ENCODE data around the gene COQ2. TPM values are rescaled to one million over a fixed set of nuclear protein-coding genes. Genes with fewer than 3 reads are reported as not detected.
"Not testable (repeated sequence)": the region's sequence is repeated elsewhere in the genome, so short reads cannot be mapped to it uniquely, and the experiment has no call there.

COQ2 gene
- total and polyA plus RNA-seq, 2 donors (not counting 1 experiment from before 2014, with no cell fraction given), result 16.7 to 26.4 TPM

DNA sequence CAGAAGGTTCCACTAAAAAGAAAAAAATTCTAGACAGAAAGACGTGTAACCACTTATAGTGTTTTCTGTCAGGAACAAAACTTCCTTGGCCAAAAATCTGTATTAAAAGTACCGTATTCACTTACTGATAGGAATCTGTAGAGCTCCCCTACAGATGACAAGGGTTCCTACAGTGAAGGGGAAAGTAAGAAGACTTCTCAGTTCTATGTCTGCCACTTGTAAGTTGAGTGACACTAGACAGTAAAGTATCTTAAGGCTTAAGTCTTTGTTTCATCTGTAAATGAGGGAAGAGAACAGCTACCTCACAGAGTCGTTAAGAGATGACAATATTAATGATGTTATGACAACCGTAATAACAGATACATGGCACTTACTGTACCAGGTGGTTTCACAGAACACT is 3.3 kb downstream of the COQ2 start:
- no peak for DNase-seq (ENCODE audit: low read depth in 2 of 2)
- peaks cover 3% of the 10 kb centered on the region for H3K4me1 ChIP-seq (ENCODE audit: control insufficient read depth, extremely low read depth, insufficient read depth, low read length)
- H3K79me2 ChIP-seq (ENCODE audit: control insufficient read depth, insufficient read depth, low read length), result peaks cover 7% of the 10 kb centered on the region
- no peaks in the 10 kb centered on the region for H3K36me3 ChIP-seq (ENCODE audit: control insufficient read depth, insufficient read depth, low read length)
- H3K27me3 ChIP-seq (ENCODE audit: control insufficient read depth, insufficient read depth, low read length), result no peaks in the 10 kb centered on the region
- H2AFZ ChIP-seq (ENCODE audit: low read length), result no peak overlapping the region
- no peaks in the 10 kb centered on the region for H3K9me3 ChIP-seq (ENCODE audit: control insufficient read depth, insufficient read depth, low read depth, low read length)
- no peak overlapping the region for H3K9ac ChIP-seq (ENCODE audit: insufficient read depth, low read length)
- H4K20me1 ChIP-seq (ENCODE audit: control insufficient read depth, extremely low read depth, insufficient read depth, low read length), result no peaks in the 10 kb centered on the region
- H3K4me2 ChIP-seq (ENCODE audit: extremely low read depth, insufficient read depth, low read length), result no peak overlapping the region
- no peak overlapping the region for H3K4me3 ChIP-seq (replicated peaks in 1 of 4; ENCODE audit: control extremely low read depth in 1 of 4, insufficient read depth in 1 of 4, low read depth in 3 of 4, low read length in 4 of 4)
- no peak for TF ChIP-seq EZH2 (IDR thresholded peaks at IDR 0.05; ENCODE audit: low read length, missing control alignments)
- TF ChIP-seq CTCF (conservative IDR thresholded peaks at IDR 0.05 in 1 of 2, IDR thresholded peaks at IDR 0.05 in 1 of 2; ENCODE audit: low read depth in 1 of 2, low read length in 2 of 2), result peak in 1 of 2 donors; percentile 21
- H3K27ac ChIP-seq (ENCODE audit: insufficient read depth, low read length), result no peak overlapping the region

DNA sequence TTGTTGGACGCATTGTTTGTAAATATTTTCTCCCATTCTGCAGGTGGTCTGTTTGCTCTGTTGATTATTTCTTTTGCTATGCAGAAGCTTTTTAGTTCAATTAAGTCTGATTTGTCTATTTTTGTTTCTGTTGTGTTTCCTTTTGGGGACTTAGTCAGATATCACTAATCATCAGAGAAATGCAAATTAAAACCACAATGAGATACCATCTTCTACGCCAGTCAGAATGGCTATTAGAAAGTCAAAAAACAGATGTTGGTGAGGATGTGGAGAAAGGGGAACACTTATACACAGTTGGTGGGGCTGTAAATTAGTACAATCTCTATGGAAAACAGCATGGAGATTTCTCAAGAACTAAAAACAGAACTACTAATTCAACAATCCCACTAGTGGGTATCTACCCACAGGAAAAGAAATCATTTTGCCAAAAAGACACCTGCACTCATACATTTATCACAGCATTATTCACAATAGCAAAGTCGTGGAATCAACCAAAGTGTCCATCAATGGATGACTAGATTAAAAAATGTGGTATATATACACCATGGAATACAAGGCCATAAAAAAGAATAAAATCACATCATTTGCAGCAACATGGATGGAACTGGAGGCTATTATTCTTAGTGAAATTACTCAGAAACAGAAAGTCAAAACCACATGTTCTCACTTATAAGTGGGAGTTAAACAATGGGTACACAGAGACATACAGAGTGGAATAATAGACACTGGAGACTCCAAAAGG is 8.1 kb downstream of the COQ2 start:
- H3K9ac ChIP-seq (ENCODE audit: insufficient read depth, low read length), result no peak overlapping the region
- no peak for TF ChIP-seq CTCF (conservative IDR thresholded peaks at IDR 0.05 in 1 of 2, IDR thresholded peaks at IDR 0.05 in 1 of 2; ENCODE audit: low read depth in 1 of 2, low read length in 2 of 2)
- no peak for TF ChIP-seq EZH2 (IDR thresholded peaks at IDR 0.05; ENCODE audit: low read length, missing control alignments)
- no peak overlapping the region for H3K27ac ChIP-seq (ENCODE audit: insufficient read depth, low read length)
- H2AFZ ChIP-seq (ENCODE audit: low read length), result no peak overlapping the region
- no peaks in the 10 kb centered on the region for H3K79me2 ChIP-seq (ENCODE audit: control insufficient read depth, insufficient read depth, low read length)
- DNase-seq (ENCODE audit: low read depth in 2 of 2), result no peak
- no peaks in the 10 kb centered on the region for H3K27me3 ChIP-seq (ENCODE audit: control insufficient read depth, insufficient read depth, low read length)
- H3K36me3 ChIP-seq (ENCODE audit: control insufficient read depth, insufficient read depth, low read length), result no peaks in the 10 kb centered on the region
- H3K4me1 ChIP-seq (ENCODE audit: control insufficient read depth, extremely low read depth, insufficient read depth, low read length), result no peaks in the 10 kb centered on the region
- no peak overlapping the region for H3K4me2 ChIP-seq (ENCODE audit: extremely low read depth, insufficient read depth, low read length)
- no peak overlapping the region for H3K4me3 ChIP-seq (replicated peaks in 1 of 4; ENCODE audit: control extremely low read depth in 1 of 4, insufficient read depth in 1 of 4, low read depth in 3 of 4, low read length in 4 of 4)
- H3K9me3 ChIP-seq (ENCODE audit: control insufficient read depth, insufficient read depth, low read depth, low read length), result no peaks in the 10 kb centered on the region
- H4K20me1 ChIP-seq (ENCODE audit: control insufficient read depth, extremely low read depth, insufficient read depth, low read length), result no peaks in the 10 kb centered on the region

- H3K9ac ChIP-seq (ENCODE audit: insufficient read depth, low read length); H3K4me2 ChIP-seq (ENCODE audit: extremely low read depth, insufficient read depth, low read length): not testable (repeated sequence)
These were observed 10.7 kb downstream of the COQ2 start for GRCh38 chr4:83273926-83274325.

More at GRCh38 chr4:83273926-83274325, 10.7 kb downstream of the COQ2 start:
- H3K4me3 ChIP-seq (replicated peaks in 1 of 4; ENCODE audit: control extremely low read depth in 1 of 4, insufficient read depth in 1 of 4, low read depth in 3 of 4, low read length in 4 of 4); H3K27ac ChIP-seq (ENCODE audit: insufficient read depth, low read length); H3K4me1 ChIP-seq (ENCODE audit: control insufficient read depth, extremely low read depth, insufficient read depth, low read length); H4K20me1 ChIP-seq (ENCODE audit: control insufficient read depth, extremely low read depth, insufficient read depth, low read length); H3K9me3 ChIP-seq (ENCODE audit: control insufficient read depth, insufficient read depth, low read depth, low read length); H3K27me3 ChIP-seq (ENCODE audit: control insufficient read depth, insufficient read depth, low read length); H3K79me2 ChIP-seq (ENCODE audit: control insufficient read depth, insufficient read depth, low read length); DNase-seq (ENCODE audit: low read depth in 2 of 2); H3K36me3 ChIP-seq (ENCODE audit: control insufficient read depth, insufficient read depth, low read length); H2AFZ ChIP-seq (ENCODE audit: low read length): not testable (repeated sequence)
